ENCODE results near the gene RNF144A.

GRCh38 chr2:6957910-6958615 lies 40.9 kb downstream of the RNF144A start:
- TF ChIP-seq CTCF (IDR thresholded peaks at IDR 0.05) (no peak), EP300 (IDR thresholded peaks at IDR 0.05) (no peak)

Measured in ovary (tissue), 3 donors.